H9 (cell line): Measurements from ENCODE around the gene BPIFB1. TPM values are rescaled to one million over a fixed set of nuclear protein-coding genes. Genes with fewer than 3 reads are reported as not detected.

Source experiments
- DNase-seq: peaks from one replicate; pipeline ENCODE4 v3.0.0-alpha.2; 2017
- H2AFZ ChIP-seq: one replicate; pipeline ENCODE4 v1.6.1; 2013; ENCODE audit warnings: mild to moderate bottlenecking, low read length, control low read depth, moderate library complexity
- H2AK5ac ChIP-seq: 2 replicates; pipeline ENCODE4 v1.6.1; 2013; ENCODE audit warnings: low read length, control low read depth, mixed read lengths; ENCODE audit not compliant: insufficient read length
- H2BK120ac ChIP-seq: one replicate; pipeline ENCODE4 v1.6.1; 2013; ENCODE audit warnings: low read depth, mild to moderate bottlenecking, low read length, control low read depth, inconsistent platforms; ENCODE audit not compliant: poor library complexity, severe bottlenecking
- H2BK12ac ChIP-seq: 2 replicates; pipeline ENCODE4 v1.6.1; 2013; ENCODE audit warnings: low read length, control low read depth, mixed read lengths, low read depth; ENCODE audit not compliant: insufficient read length
- H2BK15ac ChIP-seq: 2 replicates; pipeline ENCODE4 v1.6.1; 2013; ENCODE audit warnings: low read depth, low read length, control low read depth
- H2BK20ac ChIP-seq: one replicate; pipeline ENCODE4 v1.6.1; 2013; ENCODE audit warnings: low read depth, mild to moderate bottlenecking, low read length, control low read depth, inconsistent platforms; ENCODE audit not compliant: poor library complexity, severe bottlenecking
- H2BK5ac ChIP-seq: 2 replicates; pipeline ENCODE4 v1.6.1; 2013; ENCODE audit warnings: low read length, control low read depth, mixed read lengths; ENCODE audit not compliant: insufficient read length
- H3K14ac ChIP-seq: 2 replicates; pipeline ENCODE4 v1.6.1; 2013; ENCODE audit warnings: low read length, control low read depth; ENCODE audit not compliant: insufficient read depth
- H3K18ac ChIP-seq: 2 replicates; pipeline ENCODE4 v1.6.1; 2013; ENCODE audit warnings: low read depth, mild to moderate bottlenecking, mixed read lengths, low read length, control low read depth; ENCODE audit not compliant: insufficient read length
- H3K23ac ChIP-seq: 2 replicates; pipeline ENCODE4 v1.6.1; 2013; ENCODE audit warnings: low read length, control low read depth, mixed read lengths, low read depth; ENCODE audit not compliant: insufficient read length
- H3K23me2 ChIP-seq: 2 replicates; pipeline ENCODE4 v1.6.1; 2013; ENCODE audit warnings: low read depth, mild to moderate bottlenecking, mixed read lengths, low read length, control low read depth; ENCODE audit not compliant: insufficient read length, poor library complexity, severe bottlenecking
- H3K27ac ChIP-seq: 2 replicates; pipeline ENCODE4 v1.5.1; 2013; ENCODE audit warnings: low read length, control low read depth, mixed read lengths, low read depth; ENCODE audit not compliant: insufficient read length
- H3K27me3 ChIP-seq: 2 replicates; pipeline ENCODE4 v1.6.1; 2013; ENCODE audit warnings: low read length, control low read depth, inconsistent platforms; ENCODE audit not compliant: insufficient read depth
- H3K4ac ChIP-seq: 2 replicates; pipeline ENCODE4 v1.6.1; 2013; ENCODE audit warnings: low read depth, mild to moderate bottlenecking, control low read depth, inconsistent platforms, low read length, moderate library complexity
- H3K4me1 ChIP-seq: 2 replicates; pipeline ENCODE4 v1.6.1; 2013; ENCODE audit warnings: low read length, control low read depth, inconsistent platforms; ENCODE audit not compliant: insufficient read depth
- H3K4me2 ChIP-seq: 2 replicates; pipeline ENCODE4 v1.6.1; 2013; ENCODE audit warnings: low read length, control low read depth, mixed read lengths; ENCODE audit not compliant: insufficient read length, insufficient read depth
- H3K56ac ChIP-seq: 2 replicates; pipeline ENCODE4 v1.6.1; 2013; ENCODE audit warnings: low read depth, mild to moderate bottlenecking, mixed read lengths, low read length, control low read depth; ENCODE audit not compliant: insufficient read length
- H3K79me1 ChIP-seq: 2 replicates; pipeline ENCODE4 v1.6.1; 2013; ENCODE audit warnings: low read depth, mild to moderate bottlenecking, moderate library complexity, low read length, control low read depth, inconsistent platforms; ENCODE audit not compliant: insufficient read depth, poor library complexity, severe bottlenecking
- H3K79me2 ChIP-seq: 2 replicates; pipeline ENCODE4 v1.6.1; 2013; ENCODE audit warnings: low read length, control low read depth, inconsistent platforms; ENCODE audit not compliant: insufficient read depth
- H3K9ac ChIP-seq: 2 replicates; pipeline ENCODE4 v1.6.1; 2013; ENCODE audit warnings: low read length, control low read depth, mixed read lengths; ENCODE audit not compliant: insufficient read length; ENCODE audit errors: extremely low read depth
- H3K9me3 ChIP-seq: one replicate; pipeline ENCODE4 v1.6.1; 2013; ENCODE audit warnings: low read depth, low read length, inconsistent platforms; ENCODE audit not compliant: control insufficient read depth
- H3T11ph ChIP-seq: one replicate; pipeline ENCODE4 v1.6.1; 2013; ENCODE audit warnings: mild to moderate bottlenecking, low read length, control low read depth, inconsistent platforms
- H4K20me1 ChIP-seq: one replicate; pipeline ENCODE4 v1.6.1; 2013; ENCODE audit not compliant: control insufficient read depth, insufficient read length, insufficient read depth
- H4K5ac ChIP-seq: 2 replicates; pipeline ENCODE4 v1.6.1; 2013; ENCODE audit warnings: low read depth, mild to moderate bottlenecking, mixed read lengths, low read length, control low read depth; ENCODE audit not compliant: insufficient read length
- H4K8ac ChIP-seq: replicated peaks from 2 replicates; pipeline ENCODE4 v1.6.1; 2013; ENCODE audit warnings: low read length, control low read depth, mixed read lengths, low read depth; ENCODE audit not compliant: insufficient read length
- H4K91ac ChIP-seq: 2 replicates; pipeline ENCODE4 v1.6.1; 2013; ENCODE audit warnings: low read depth, mild to moderate bottlenecking, moderate library complexity, mixed read lengths, low read length, control low read depth; ENCODE audit not compliant: insufficient read length
- H3K27ac Mint-ChIP-seq, 3 experiments: 2 replicates in 2 of 3; 3 replicates in 1 of 3; pipeline ENCODE4 v1.8.0; 2020 to 2021; ENCODE audit warnings: mixed read lengths in 3 of 3, mild to moderate bottlenecking in 1 of 3, moderate library complexity in 1 of 3
- H3K27me3 Mint-ChIP-seq: 2 replicates; pipeline ENCODE4 v1.8.0; 2021; ENCODE audit warnings: low read depth, mild to moderate bottlenecking, moderate library complexity, mixed read lengths
- H3K36me3 Mint-ChIP-seq, 3 experiments: 2 replicates in 2 of 3; 3 replicates in 1 of 3; pipeline ENCODE4 v1.8.0; 2020 to 2021; ENCODE audit warnings: low read depth in 3 of 3, mixed read lengths in 3 of 3; ENCODE audit not compliant: insufficient read depth in 1 of 3
- H3K4me1 Mint-ChIP-seq, 2 experiments: 2 replicates each; pipeline ENCODE4 v1.8.0; 2020; ENCODE audit warnings: mixed read lengths in 2 of 2
- H3K4me3 Mint-ChIP-seq, 2 experiments: 2 replicates in 1 of 2; 3 replicates in 1 of 2; pipeline ENCODE4 v1.8.0; 2020 to 2021; ENCODE audit warnings: mild to moderate bottlenecking in 2 of 2, mixed read lengths in 2 of 2, moderate library complexity in 1 of 2
- H3K9me3 Mint-ChIP-seq, 2 experiments: 2 replicates in 1 of 2; 3 replicates in 1 of 2; pipeline ENCODE4 v1.8.0; 2020; ENCODE audit warnings: mild to moderate bottlenecking in 2 of 2, mixed read lengths in 2 of 2, moderate library complexity in 1 of 2
- WGBS: extraction: QIAGEN DNeasy Blood & Tissue Kit; methylation state at CpG from one replicate; pipeline ENCODE4 v1.1.7; 2013; ENCODE audit warnings: missing lambda C conversion rate, low lambda C conversion rate, mixed read lengths; ENCODE audit not compliant: insufficient read length; ENCODE audit errors: extremely low coverage; 5-methylcytosine and 5-hydroxymethylcytosine counted together
- total RNA-seq: library from RNA; stranded (reverse); gene quantifications from 2 replicates; pipeline ENCODE4 v1.2.1, GENCODE V29; 2021
- TF ChIP-seq, protein P1 (sequence below): fragments of 200-600 bp; sonication (generic); conservative IDR thresholded peaks from 3 replicates; pipeline ENCODE4 v1.8.0; 2021; ENCODE audit warnings: antibody characterized with exemption, mild to moderate bottlenecking

The BPIFB1 gene
- total RNA-seq, 1 experiment from 2014 or later = not detected

DNA sequence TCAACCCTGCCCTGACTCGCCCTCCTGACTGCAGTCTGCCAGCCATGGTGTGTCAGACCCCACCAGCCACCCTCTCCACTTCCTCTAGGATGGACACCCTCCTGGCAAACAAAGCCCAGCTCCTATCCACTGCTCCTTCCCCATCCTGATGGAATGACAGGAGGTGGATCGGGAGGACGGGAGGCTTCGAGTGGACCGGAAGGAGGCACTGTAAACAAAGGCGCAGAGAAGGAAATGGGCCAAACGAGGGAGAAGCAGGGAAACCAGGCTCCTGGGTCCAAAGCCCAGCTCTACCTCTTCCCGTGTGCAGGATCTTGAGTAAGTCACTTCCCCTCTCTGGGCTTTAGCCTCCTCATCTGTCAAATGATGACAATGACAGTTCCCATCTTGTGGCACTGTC lies 40.2 kb downstream of the BPIFB1 start:
- no peak overlapping the region for H4K91ac ChIP-seq

More for the DNA sequence above, 40.2 kb downstream of the BPIFB1 start:
- no peak overlapping the region for H3K4me3 Mint-ChIP-seq
- no peak overlapping the region for H3K4me2 ChIP-seq
- no CpG with 5 or more reads among the region's 8 CpGs for WGBS
- no peaks in the 10 kb centered on the region for H3K27me3 ChIP-seq
- peaks cover 3% of the 10 kb centered on the region in 2 experiments; a peak in 2 of 4 replicates for H3K4me1 Mint-ChIP-seq
- no peak overlapping the region for H3K4ac ChIP-seq
- H3K79me1 ChIP-seq = no peaks in the 10 kb centered on the region
- H3K27me3 Mint-ChIP-seq = peaks cover 2% of the 10 kb centered on the region
- H3K79me2 ChIP-seq = no peaks in the 10 kb centered on the region
- no peak overlapping the region for H3K27ac ChIP-seq
- no peak overlapping the region for H2BK120ac ChIP-seq
- H3K27ac Mint-ChIP-seq = no peak overlapping the region
- no peak overlapping the region for H2AFZ ChIP-seq
- no peak overlapping the region for H3K9ac ChIP-seq
- TF ChIP-seq, protein P1, sequence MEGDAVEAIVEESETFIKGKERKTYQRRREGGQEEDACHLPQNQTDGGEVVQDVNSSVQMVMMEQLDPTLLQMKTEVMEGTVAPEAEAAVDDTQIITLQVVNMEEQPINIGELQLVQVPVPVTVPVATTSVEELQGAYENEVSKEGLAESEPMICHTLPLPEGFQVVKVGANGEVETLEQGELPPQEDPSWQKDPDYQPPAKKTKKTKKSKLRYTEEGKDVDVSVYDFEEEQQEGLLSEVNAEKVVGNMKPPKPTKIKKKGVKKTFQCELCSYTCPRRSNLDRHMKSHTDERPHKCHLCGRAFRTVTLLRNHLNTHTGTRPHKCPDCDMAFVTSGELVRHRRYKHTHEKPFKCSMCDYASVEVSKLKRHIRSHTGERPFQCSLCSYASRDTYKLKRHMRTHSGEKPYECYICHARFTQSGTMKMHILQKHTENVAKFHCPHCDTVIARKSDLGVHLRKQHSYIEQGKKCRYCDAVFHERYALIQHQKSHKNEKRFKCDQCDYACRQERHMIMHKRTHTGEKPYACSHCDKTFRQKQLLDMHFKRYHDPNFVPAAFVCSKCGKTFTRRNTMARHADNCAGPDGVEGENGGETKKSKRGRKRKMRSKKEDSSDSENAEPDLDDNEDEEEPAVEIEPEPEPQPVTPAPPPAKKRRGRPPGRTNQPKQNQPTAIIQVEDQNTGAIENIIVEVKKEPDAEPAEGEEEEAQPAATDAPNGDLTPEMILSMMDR = no peak
- H3K14ac ChIP-seq = no peak overlapping the region; the same call in 1 of the 2 replicates
- no peak for DNase-seq
- H4K8ac ChIP-seq = no peak overlapping the region
- H4K5ac ChIP-seq = no peak overlapping the region
- no peak overlapping the region for H3K18ac ChIP-seq
- no peak overlapping the region for H2BK5ac ChIP-seq
- no peak overlapping the region for H2BK15ac ChIP-seq
- no peak overlapping the region for H3K56ac ChIP-seq
- H2BK12ac ChIP-seq = no peak overlapping the region
- H3K9me3 Mint-ChIP-seq = no peaks in the 10 kb centered on the region
- no peaks in the 10 kb centered on the region for H3K23me2 ChIP-seq
- no peaks in the 10 kb centered on the region for H3K4me1 ChIP-seq
- H3T11ph ChIP-seq = no peak overlapping the region
- H4K20me1 ChIP-seq = no peaks in the 10 kb centered on the region
- H3K23ac ChIP-seq = no peak overlapping the region
- H2AK5ac ChIP-seq = no peak overlapping the region
- no peaks in the 10 kb centered on the region for H3K9me3 ChIP-seq
- H3K36me3 Mint-ChIP-seq = no peaks in the 10 kb centered on the region; a peak in 1 of 7 replicates
- no peak overlapping the region for H2BK20ac ChIP-seq
